Thymus (tissue), 11 donors: ENCODE results near the gene VPREB1. TPM values are rescaled to one million over a fixed set of nuclear protein-coding genes. Genes with fewer than 3 reads are reported as not detected.
"Not testable (repeated sequence)": the region's sequence is repeated elsewhere in the genome, so short reads cannot be mapped to it uniquely, and the experiment has no call there.

Experiments
- DNase-seq, 9 donors: peaks; one replicate each; pipeline ENCODE4 v3.0.0-alpha.2; 2013; ENCODE audit warnings: low spot score in 9 of 9, low read depth in 6 of 9, missing footprints in 1 of 9
- H3K27ac ChIP-seq, 2 donors: one replicate each; pipeline ENCODE4 v1.5.1; 2013; ENCODE audit warnings: control low read depth in 1 of 2, low read depth in 1 of 2, low read length in 1 of 2, mild to moderate bottlenecking in 1 of 2, moderate library complexity in 1 of 2
- H3K27me3 ChIP-seq, 2 donors: one replicate each; pipeline ENCODE4 v1.5.1; 2013; ENCODE audit warnings: low read length in 1 of 2; ENCODE audit not compliant: control insufficient read depth in 2 of 2, insufficient read depth in 1 of 2
- H3K36me3 ChIP-seq, 2 donors: one replicate each; pipeline ENCODE4 v1.5.1; 2013; ENCODE audit warnings: low read length in 1 of 2, mild to moderate bottlenecking in 1 of 2, moderate library complexity in 1 of 2; ENCODE audit not compliant: control insufficient read depth in 2 of 2, insufficient read depth in 2 of 2
- H3K4me1 ChIP-seq, 2 donors: one replicate each; pipeline ENCODE4 v1.5.1; 2013; ENCODE audit warnings: low read length in 2 of 2; ENCODE audit not compliant: control insufficient read depth in 2 of 2, insufficient read depth in 2 of 2
- H3K4me3 ChIP-seq, 2 donors: one replicate each; pipeline ENCODE4 v1.5.1; 2013; ENCODE audit warnings: low read length in 2 of 2, control low read depth in 1 of 2, mild to moderate bottlenecking in 1 of 2
- H3K9me3 ChIP-seq, 2 donors: one replicate each; pipeline ENCODE4 v1.5.1; 2013; ENCODE audit warnings: low read length in 1 of 2, mild to moderate bottlenecking in 1 of 2; ENCODE audit not compliant: control insufficient read depth in 2 of 2, insufficient read depth in 1 of 2
- WGBS: extraction: QIAGEN DNeasy Blood & Tissue Kit; methylation state at CpG from one replicate; pipeline ENCODE4 v1.1.7; 2013; 5-methylcytosine and 5-hydroxymethylcytosine counted together
- polyA plus RNA-seq: library from polyadenylated mRNA; stranded (reverse); fragments of 200-250 nt; gene quantifications from one replicate; pipeline ENCODE4 v1.2.3, GENCODE V29; 2013
- total RNA-seq: library from RNA; stranded (reverse); fragments of 120-200 nt; gene quantifications from one replicate; pipeline ENCODE4 v1.2.4, GENCODE V29; 2013
- donor health status: healthy.

VPREB1 gene
- total and polyA plus RNA-seq, 2 donors = 2.5 to 5.1 TPM

DNA sequence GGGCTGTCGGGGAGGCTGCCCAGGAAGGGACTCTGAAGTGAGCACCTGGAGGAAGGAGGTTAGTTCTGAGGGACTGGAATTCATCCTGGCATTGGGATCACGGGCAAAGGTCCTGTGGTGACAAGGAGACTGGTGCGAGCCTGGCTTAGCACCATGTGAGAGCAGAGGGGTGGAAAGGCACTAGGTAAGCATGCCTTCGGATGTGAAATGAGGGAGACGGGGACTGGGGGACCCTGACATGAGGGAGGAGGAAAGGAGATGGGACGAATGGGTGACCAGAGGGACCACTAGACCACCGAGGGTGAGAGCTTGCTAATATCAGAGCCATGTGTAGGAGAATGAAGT is 3.1 kb upstream of the VPREB1 start:
- Histone ChIP-seq H3K9me3 (no peaks in the 10 kb centered on the region), H3K4me3 (no peak overlapping the region), H3K4me1 (peaks cover 39 to 40% of the 10 kb centered on the region in 2 donors), H3K27ac (no peak overlapping the region), H3K27me3 (no peaks in the 10 kb centered on the region), H3K36me3 (no peaks in the 10 kb centered on the region)
- no peak for DNase-seq
- WGBS = 96% methylated on average over 7 of the region's 7 CpGs

GRCh38 chr22:22242488-22242887 is 2.1 kb upstream of the VPREB1 start:
- Histone ChIP-seq H3K36me3 (no peaks in the 10 kb centered on the region), H3K4me3 (no peak overlapping the region), H3K4me1 (peaks cover 46 to 48% of the 10 kb centered on the region in 2 donors), H3K9me3 (no peaks in the 10 kb centered on the region), H3K27ac (no peak overlapping the region), H3K27me3 (no peaks in the 10 kb centered on the region)
- DNase-seq = no peak
- 92% methylated on average over 2 of the region's 2 CpGs for WGBS

DNA sequence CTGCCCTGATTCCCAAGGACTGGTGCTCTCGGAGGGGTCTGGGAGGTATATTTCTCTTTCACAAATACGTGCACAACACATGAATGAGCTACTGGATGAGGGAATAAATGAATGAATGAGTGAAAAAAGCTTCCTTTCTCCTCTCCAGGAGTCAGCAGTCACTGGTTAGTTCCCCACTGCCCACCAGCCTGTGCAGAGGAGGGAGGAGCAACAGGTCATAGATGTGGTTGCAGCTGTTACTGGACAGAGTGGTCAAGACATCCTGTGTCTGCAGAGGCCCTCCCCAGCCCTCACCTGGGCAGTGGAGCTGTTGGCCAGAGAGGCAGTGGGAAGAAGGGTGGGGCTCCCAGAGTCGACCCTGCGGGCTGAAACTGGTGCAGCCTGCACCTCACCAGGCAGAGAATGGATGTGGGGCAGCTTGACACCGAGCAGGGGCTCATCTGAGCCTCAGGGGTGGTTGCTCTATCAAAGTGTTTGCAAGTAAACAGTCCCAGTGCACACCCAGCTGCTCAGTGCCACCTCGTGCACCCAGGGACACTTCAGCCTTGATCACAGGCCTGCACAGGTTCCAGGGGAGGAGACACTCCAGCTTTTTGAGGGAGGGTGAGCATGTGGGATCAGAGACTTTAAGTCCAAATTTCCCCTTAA is 1.4 kb upstream of the VPREB1 start:
- Histone ChIP-seq H3K4me1 (peaks cover 52 to 53% of the 10 kb centered on the region in 2 donors), H3K9me3 (no peaks in the 10 kb centered on the region), H3K36me3 (no peaks in the 10 kb centered on the region), H3K27ac (peak overlapping the region in 1 of 2 donors; percentile 2), H3K27me3 (no peaks in the 10 kb centered on the region), H3K4me3 (no peak overlapping the region)
- DNase-seq = peak in 4 of 9 donors; percentile 44 to 72 (median 48)
- WGBS = 41% methylated on average over 6 of the region's 6 CpGs

DNA sequence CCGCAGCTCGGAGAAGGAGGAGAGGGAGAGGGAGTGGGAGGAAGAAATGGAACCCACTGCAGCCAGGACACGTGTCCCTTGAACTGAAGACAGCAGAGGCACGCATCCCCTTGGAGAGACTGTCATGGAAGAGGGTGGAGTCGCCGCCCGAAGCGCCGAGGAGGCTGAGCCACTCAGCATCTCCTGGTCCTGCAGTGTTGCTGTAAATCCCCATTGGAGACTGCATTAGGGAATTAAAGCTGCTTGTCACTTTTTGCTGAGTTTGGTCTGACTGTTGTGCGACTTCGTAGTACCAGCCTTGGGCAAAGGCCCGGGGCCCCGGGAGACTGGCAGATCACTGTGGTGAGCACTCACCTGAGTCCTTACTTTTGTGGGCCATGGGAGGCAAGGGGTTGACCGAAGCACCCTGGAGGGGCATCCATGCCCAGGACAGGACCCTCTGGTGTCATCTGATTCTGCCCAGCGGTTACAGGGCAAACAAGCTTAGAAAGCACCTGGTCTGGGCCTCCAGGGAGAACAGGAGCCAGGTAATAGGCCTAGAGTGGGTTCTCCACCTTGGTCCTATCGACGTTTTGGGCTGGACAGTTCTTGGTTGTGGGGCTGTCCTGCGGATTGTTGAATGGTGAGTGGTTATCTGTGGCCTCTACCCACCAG is 797 bp downstream of the VPREB1 start:
- H3K27me3 ChIP-seq = no peaks in the 10 kb centered on the region
- 90% methylated on average over 18 of the region's 18 CpGs for WGBS
- no peak overlapping the region for H3K4me3 ChIP-seq
- no peaks in the 10 kb centered on the region for H3K36me3 ChIP-seq
- DNase-seq = no peak
- no peaks in the 10 kb centered on the region for H3K9me3 ChIP-seq
- H3K4me1 ChIP-seq = peaks cover 63 to 71% of the 10 kb centered on the region in 2 donors
- no peak overlapping the region for H3K27ac ChIP-seq

DNA sequence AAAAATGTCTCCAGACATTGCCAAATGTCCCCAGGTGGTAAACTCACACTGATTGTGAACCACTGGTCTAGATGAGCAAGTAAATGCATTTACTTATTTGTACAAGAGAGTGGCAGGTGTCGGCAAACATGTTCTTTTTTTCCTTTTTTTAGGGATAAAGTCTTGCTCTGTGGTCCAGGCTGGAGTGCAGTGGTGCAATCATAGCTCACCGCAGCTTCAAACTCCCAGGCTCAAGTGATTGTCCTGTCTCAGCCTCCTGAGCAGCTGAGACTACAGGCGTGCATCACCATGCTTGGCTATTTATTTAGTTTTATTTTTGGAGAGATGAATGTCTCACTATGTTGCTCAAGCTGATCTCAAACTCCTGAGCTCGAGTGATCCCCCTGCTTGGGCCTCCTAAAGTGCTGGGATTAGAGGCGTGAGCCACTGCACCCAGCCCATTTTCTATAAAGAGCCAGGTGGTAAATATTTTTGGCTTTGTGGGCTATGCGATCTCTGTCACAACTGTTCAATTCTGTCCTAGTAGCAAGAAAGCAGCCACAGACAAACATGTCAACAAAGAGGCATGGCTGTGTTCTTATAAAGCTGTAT is 1.4 kb downstream of the VPREB1 start:
- Histone ChIP-seq H3K4me1 (peaks cover 63 to 76% of the 10 kb centered on the region in 2 donors), H3K27me3 (no peaks in the 10 kb centered on the region), H3K4me3 (no peak overlapping the region), H3K9me3 (no peaks in the 10 kb centered on the region), H3K27ac (no peak overlapping the region), H3K36me3 (no peaks in the 10 kb centered on the region)
- DNase-seq = peak in 1 of 9 donors; percentile 34
- WGBS = 45% methylated on average over 6 of the region's 6 CpGs

DNA sequence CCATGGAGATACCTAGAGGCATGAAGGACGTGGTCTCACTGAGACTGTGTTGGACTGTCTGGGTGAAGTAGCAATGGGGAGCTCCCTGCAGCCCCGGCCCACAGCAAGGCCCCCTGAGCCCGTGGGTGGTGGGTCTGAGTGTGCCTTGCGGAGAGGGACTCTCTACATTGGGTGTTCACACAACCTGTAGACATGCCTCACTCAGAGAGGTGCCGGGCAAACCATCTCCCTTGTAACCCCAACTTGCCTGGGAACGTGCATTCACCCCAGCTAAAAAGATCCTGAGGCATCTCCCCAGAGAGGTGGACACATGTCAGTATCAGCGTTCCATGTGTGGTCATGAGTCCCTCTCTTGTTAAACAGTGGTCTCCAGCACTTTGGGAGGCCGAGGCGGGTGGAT is 2.1 kb downstream of the VPREB1 start:
- H3K4me1 ChIP-seq = peaks cover 63 to 76% of the 10 kb centered on the region in 2 donors

DNA sequence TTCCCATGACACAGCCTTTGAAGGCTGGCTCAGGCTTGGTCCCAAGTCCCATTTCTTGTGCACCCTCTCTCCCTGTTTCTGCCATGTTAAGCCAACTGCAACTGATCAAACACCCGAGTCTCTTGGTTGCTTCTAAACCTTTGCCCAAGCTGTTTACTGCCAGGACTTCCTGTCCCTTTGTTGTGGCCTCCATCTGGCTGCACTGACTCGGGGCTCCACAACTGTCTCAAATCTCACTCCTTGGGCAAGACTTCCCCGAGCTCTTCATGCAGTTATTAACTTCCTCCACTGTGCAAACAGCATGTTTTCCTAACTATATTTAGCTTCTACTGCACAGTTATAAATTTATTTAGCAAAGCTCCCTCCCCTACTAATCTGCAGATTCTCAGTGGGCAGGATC is 4.3 kb downstream of the VPREB1 start:
- H3K27ac ChIP-seq = peak overlapping the region in 1 of 2 donors; percentile 56
- H3K27me3 ChIP-seq = no peaks in the 10 kb centered on the region
- no peaks in the 10 kb centered on the region for H3K9me3 ChIP-seq
- no peaks in the 10 kb centered on the region for H3K36me3 ChIP-seq
- peaks cover 47 to 60% of the 10 kb centered on the region in 2 donors for H3K4me1 ChIP-seq
- WGBS = 1% methylated on average over 3 of the region's 3 CpGs
- H3K4me3 ChIP-seq = no peak overlapping the region
- peak in 4 of 9 donors; percentile 56 to 82 (median 62) for DNase-seq

More for the DNA sequence above, 2.1 kb downstream of the VPREB1 start:
- DNase-seq = no peak
- no peak overlapping the region for H3K4me3 ChIP-seq
- no peak overlapping the region for H3K27ac ChIP-seq
- WGBS = 92% methylated on average over 9 of the region's 9 CpGs
- no peaks in the 10 kb centered on the region for H3K27me3 ChIP-seq
- H3K9me3 ChIP-seq = no peaks in the 10 kb centered on the region
- H3K36me3 ChIP-seq = no peaks in the 10 kb centered on the region

GRCh38 chr22:22250651-22251050 is 6.1 kb downstream of the VPREB1 start:
- H3K36me3 ChIP-seq, H3K9me3 ChIP-seq, H3K27me3 ChIP-seq, H3K27ac ChIP-seq, H3K4me3 ChIP-seq, DNase-seq: not testable (repeated sequence)
- WGBS = 58% methylated on average over 8 of the region's 8 CpGs
- H3K4me1 ChIP-seq = peaks cover 32 to 44% of the 10 kb centered on the region in 2 donors

DNA sequence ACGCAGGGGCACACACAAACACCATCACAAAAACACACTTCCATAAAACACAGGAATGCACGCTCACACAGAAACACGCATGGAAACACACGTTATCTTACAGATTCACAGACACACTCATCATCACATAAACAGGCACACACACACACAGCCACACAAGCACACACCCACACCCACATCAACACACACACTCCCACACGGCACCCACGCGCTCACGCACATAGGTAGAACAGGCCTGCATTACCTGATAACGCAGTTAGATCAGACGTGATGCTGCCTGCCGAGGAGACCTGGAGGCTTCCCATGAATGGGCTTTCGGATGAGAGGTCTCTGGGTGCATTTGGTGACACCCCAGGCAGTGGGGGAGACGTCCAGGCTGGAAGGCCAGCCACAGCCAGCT is 11.5 kb downstream of the VPREB1 start:
- not testable (repeated sequence) for H3K9me3 ChIP-seq, H3K4me1 ChIP-seq, DNase-seq, H3K27ac ChIP-seq, H3K36me3 ChIP-seq, H3K27me3 ChIP-seq, H3K4me3 ChIP-seq
- 94% methylated on average over 13 of the region's 13 CpGs for WGBS
